ENCODE results near the gene DGLUCY.
A peak's percentile ranks its signal among the peaks of the same experiment; 100 is the strongest.
"Not testable (repeated sequence)": the region's sequence is repeated elsewhere in the genome, so short reads cannot be mapped to it uniquely, and the experiment has no call there.

DGLUCY gene

GRCh38 chr14:91113829-91114078, at the start of gene DGLUCY:
Gene DGLUCY, plus strand, starts transcription at chr14:91114073. Its CDS starts 46,222 bp downstream, at chr14:91160295.
- DNase-seq, result no peak

GRCh38 chr14:91065266-91065665, 48.6 kb upstream of the DGLUCY start:
- no peak for DNase-seq

GRCh38 chr14:91067186-91067585, 46.7 kb upstream of the DGLUCY start:
- DNase-seq, result no peak

GRCh38 chr14:91068642-91069041, 45.2 kb upstream of the DGLUCY start:
- no peak for DNase-seq

GRCh38 chr14:91070572-91070971, 43.3 kb upstream of the DGLUCY start:
- no peak for DNase-seq

GRCh38 chr14:91075553-91075952, 38.3 kb upstream of the DGLUCY start:
- no peak for DNase-seq

GRCh38 chr14:91078095-91078737, 35.7 kb upstream of the DGLUCY start:
- no peak for DNase-seq

GRCh38 chr14:91080071-91080470, 33.8 kb upstream of the DGLUCY start:
- no peak for DNase-seq

- no peak for DNase-seq
These were observed 31.6 kb upstream of the DGLUCY start for GRCh38 chr14:91082282-91082681.

- DNase-seq, result no peak
These were observed 29.4 kb upstream of the DGLUCY start for GRCh38 chr14:91084516-91084915.

GRCh38 chr14:91087470-91087869, 26.4 kb upstream of the DGLUCY start:
- not testable (repeated sequence) for DNase-seq

GRCh38 chr14:91088585-91089235, 25.2 kb upstream of the DGLUCY start:
- DNase-seq, result no peak

GRCh38 chr14:91089958-91090535, 23.8 kb upstream of the DGLUCY start:
- no peak for DNase-seq

GRCh38 chr14:91090743-91091142, 23.1 kb upstream of the DGLUCY start:
- DNase-seq, result no peak

GRCh38 chr14:91092073-91092472, 21.8 kb upstream of the DGLUCY start:
- no peak for DNase-seq

GRCh38 chr14:91093743-91094472, 20.0 kb upstream of the DGLUCY start:
- DNase-seq, result not testable (repeated sequence)

GRCh38 chr14:91094772-91095171, 19.1 kb upstream of the DGLUCY start:
- no peak for DNase-seq

- DNase-seq, result no peak
These were observed 18.7 kb upstream of the DGLUCY start for GRCh38 chr14:91095178-91095577.

GRCh38 chr14:91097657-91098056, 16.2 kb upstream of the DGLUCY start:
- not testable (repeated sequence) for DNase-seq

- DNase-seq, result no peak
These were observed 15.3 kb upstream of the DGLUCY start for GRCh38 chr14:91098591-91098990.

- no peak for DNase-seq
These were observed 13.8 kb upstream of the DGLUCY start for GRCh38 chr14:91100102-91100501.

- no peak for DNase-seq
These were observed 10.8 kb upstream of the DGLUCY start for GRCh38 chr14:91103116-91103515.

GRCh38 chr14:91108941-91109611, 4.8 kb upstream of the DGLUCY start:
- peak; percentile 46 for DNase-seq

Measured in activated CD4-positive, CD25-positive, alpha-beta regulatory T cell treated with anti-CD3 and anti-CD28 coated beads, Interleukin-2, amount 50 U/mL, for 72 hours (primary cell).